Retinal pigment epithelial cell (primary cell): ENCODE results near the gene EHMT1.
"Not testable (repeated sequence)": the region's sequence is repeated elsewhere in the genome, so short reads cannot be mapped to it uniquely, and the experiment has no call there.

Source experiments
- DNase-seq: peaks from one replicate; pipeline ENCODE4 v3.0.0-alpha.2; 2010; ENCODE audit warnings: low read depth
- H3K4me3 ChIP-seq: 2 replicates; pipeline ENCODE4 v1.5.1; 2011; ENCODE audit warnings: mild to moderate bottlenecking, low read length, control low read depth, moderate library complexity
- TF ChIP-seq, protein P1 (sequence below): conservative IDR thresholded peaks from 2 replicates; pipeline ENCODE4 v1.5.1; 2011; ENCODE audit warnings: low read depth, low read length, control low read depth, inconsistent platforms

Gene EHMT1

GRCh38 chr9:137774775-137775386 lies 156.1 kb downstream of the EHMT1 start:
- H3K4me3 ChIP-seq, result no peak overlapping the region
- TF ChIP-seq, protein P1, sequence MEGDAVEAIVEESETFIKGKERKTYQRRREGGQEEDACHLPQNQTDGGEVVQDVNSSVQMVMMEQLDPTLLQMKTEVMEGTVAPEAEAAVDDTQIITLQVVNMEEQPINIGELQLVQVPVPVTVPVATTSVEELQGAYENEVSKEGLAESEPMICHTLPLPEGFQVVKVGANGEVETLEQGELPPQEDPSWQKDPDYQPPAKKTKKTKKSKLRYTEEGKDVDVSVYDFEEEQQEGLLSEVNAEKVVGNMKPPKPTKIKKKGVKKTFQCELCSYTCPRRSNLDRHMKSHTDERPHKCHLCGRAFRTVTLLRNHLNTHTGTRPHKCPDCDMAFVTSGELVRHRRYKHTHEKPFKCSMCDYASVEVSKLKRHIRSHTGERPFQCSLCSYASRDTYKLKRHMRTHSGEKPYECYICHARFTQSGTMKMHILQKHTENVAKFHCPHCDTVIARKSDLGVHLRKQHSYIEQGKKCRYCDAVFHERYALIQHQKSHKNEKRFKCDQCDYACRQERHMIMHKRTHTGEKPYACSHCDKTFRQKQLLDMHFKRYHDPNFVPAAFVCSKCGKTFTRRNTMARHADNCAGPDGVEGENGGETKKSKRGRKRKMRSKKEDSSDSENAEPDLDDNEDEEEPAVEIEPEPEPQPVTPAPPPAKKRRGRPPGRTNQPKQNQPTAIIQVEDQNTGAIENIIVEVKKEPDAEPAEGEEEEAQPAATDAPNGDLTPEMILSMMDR, result no peak
- no peak for DNase-seq

- TF ChIP-seq, protein P1, result no peak
- no peak overlapping the region for H3K4me3 ChIP-seq
- no peak for DNase-seq
Measured at GRCh38 chr9:137776306-137776995, 157.6 kb downstream of the EHMT1 start.

GRCh38 chr9:137777761-137778160 lies 159.0 kb downstream of the EHMT1 start:
- no peak overlapping the region for H3K4me3 ChIP-seq
- TF ChIP-seq, protein P1, result no peak
- DNase-seq, result no peak

GRCh38 chr9:137778336-137778735 lies 159.5 kb downstream of the EHMT1 start:
- no peak overlapping the region for H3K4me3 ChIP-seq
- no peak for DNase-seq
- TF ChIP-seq, protein P1, result no peak

DNA sequence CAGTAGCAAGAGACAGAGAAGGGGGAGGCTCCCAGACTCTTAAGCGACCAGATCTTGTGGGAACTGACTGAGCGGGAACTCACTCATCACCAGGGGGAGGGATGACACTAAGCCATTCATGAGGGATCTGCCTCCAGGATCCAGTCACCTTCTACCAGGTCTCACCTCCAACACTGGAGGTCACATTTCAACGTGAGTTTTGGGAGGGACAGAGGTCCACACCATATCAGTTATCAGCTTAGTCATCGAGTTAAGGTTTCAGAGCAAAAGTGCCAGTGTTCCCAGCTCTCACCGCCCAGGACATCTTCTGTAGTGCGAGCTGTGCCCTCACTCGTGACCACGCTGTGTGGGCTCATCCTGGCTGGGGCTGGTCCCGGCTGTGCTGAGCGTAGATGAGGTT lies 160.1 kb downstream of the EHMT1 start:
- H3K4me3 ChIP-seq, result no peak overlapping the region
- no peak for DNase-seq
- TF ChIP-seq, protein P1, result no peak

- not testable (repeated sequence) for DNase-seq
Measured at GRCh38 chr9:137780031-137780430, 161.2 kb downstream of the EHMT1 start.

GRCh38 chr9:137781906-137782585 lies 163.2 kb downstream of the EHMT1 start:
- no peak for DNase-seq
- TF ChIP-seq, protein P1, result no peak
- no peak overlapping the region for H3K4me3 ChIP-seq

More at GRCh38 chr9:137780031-137780430, 161.2 kb downstream of the EHMT1 start:
- not testable (repeated sequence) for H3K4me3 ChIP-seq
